ENCODE data around the gene DRAXIN.

Gene DRAXIN

GRCh38 chr1:11704691-11705475, 13.4 kb downstream of the DRAXIN start:
- Histone ChIP-seq H3K27ac (no peak overlapping the region), H3K4me3 (no peak overlapping the region)

- H3K4me3 ChIP-seq: no peak overlapping the region
- H3K27ac ChIP-seq: no peak overlapping the region
Observed at GRCh38 chr1:11705596-11705995, 14.1 kb downstream of the DRAXIN start.

DNA sequence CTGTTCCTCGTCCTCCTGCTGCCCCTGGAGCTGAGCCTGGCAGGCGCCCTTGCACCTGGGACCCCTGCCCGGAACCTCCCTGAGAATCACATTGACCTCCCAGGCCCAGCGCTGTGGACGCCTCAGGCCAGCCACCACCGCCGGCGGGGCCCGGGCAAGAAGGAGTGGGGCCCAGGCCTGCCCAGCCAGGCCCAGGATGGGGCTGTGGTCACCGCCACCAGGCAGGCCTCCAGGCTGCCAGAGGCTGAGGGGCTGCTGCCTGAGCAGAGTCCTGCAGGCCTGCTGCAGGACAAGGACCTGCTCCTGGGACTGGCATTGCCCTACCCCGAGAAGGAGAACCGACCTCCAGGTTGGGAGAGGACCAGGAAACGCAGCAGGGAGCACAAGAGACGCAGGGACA, 14.8 kb downstream of the DRAXIN start:
- no peak overlapping the region for H3K27ac ChIP-seq
- no peak overlapping the region for H3K4me3 ChIP-seq

GRCh38 chr1:11707621-11708276, 16.2 kb downstream of the DRAXIN start:
- Histone ChIP-seq H3K27ac (no peak overlapping the region), H3K4me3 (no peak overlapping the region)

- no peak overlapping the region for H3K4me3 ChIP-seq
Observed at GRCh38 chr1:11708554-11709350, 17.2 kb downstream of the DRAXIN start.

GRCh38 chr1:11711490-11711889, 20.0 kb downstream of the DRAXIN start:
- H3K4me3 ChIP-seq: no peak overlapping the region
- H3K27ac ChIP-seq: no peak overlapping the region

More at GRCh38 chr1:11708554-11709350, 17.2 kb downstream of the DRAXIN start:
- H3K27ac ChIP-seq: no peak overlapping the region

- Histone ChIP-seq H3K27ac (no peak overlapping the region), H3K4me3 (no peak overlapping the region)
Observed at GRCh38 chr1:11712285-11712684, 20.8 kb downstream of the DRAXIN start.

- Histone ChIP-seq H3K4me3 (no peak overlapping the region), H3K27ac (no peak overlapping the region)
Observed at GRCh38 chr1:11713095-11713494, 21.6 kb downstream of the DRAXIN start.

DNA sequence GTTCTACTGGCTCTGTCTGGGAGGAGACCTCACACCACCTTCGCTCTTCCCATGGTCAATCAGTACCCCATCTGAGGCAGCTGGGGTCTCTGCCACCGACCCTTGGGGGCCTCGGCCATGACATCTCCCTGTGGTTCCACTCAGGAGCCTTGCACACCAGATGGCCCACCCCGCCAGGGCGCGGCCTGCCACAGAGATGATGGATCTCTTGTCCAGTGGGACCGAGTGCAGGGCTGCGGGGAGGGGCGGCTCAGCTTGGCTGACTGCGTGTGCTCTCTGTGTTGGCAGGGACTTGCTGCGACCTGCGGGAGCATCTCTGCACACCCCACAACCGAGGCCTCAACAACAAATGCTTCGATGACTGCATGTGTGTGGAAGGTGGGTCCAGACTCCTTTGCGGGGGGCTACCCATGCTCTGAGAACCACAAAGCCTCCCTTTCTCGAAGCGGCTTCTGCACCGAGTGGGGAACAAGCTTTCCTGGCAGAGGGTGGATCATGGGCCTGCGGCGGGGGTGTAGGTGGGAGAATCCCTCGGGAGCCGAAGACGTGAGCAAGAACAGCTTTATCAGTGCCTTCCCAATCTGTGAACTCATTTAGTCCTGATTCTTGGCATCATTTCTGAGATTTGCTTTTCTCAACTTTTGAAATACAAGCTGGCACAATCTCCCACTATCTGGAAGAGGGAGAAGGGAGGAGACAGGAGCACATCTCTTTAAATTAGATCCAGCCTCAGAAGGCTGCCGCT, 23.5 kb downstream of the DRAXIN start:
- H3K4me3 ChIP-seq: no peak overlapping the region
- H3K27ac ChIP-seq: no peak overlapping the region

- Histone ChIP-seq H3K27ac (peak overlapping the region in 20 of 21 experiments; percentile 25 to 84 (median 72)), H3K4me3 (peak overlapping the region; percentile 25 to 39 (median 33))
Observed at GRCh38 chr1:11719313-11720032, 28.0 kb downstream of the DRAXIN start.

DNA sequence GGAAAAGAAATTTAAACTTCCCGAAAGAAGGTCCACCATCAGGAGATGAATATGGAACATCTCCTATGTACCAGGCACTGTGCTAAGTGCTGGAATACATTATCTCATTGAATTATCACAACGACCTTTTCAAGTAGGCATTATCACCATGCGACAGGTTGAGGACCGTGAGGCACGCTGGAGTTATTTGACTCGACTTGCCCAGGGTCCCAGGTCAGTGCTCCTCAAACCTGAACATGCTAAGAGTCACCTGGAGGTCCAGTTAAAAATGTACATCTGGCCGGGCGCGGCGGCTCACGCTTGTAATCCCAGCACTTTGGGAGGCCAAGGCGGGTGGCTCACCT, 28.5 kb downstream of the DRAXIN start:
- Histone ChIP-seq H3K27ac (peak overlapping the region in 3 of 21 experiments; percentile 78 to 84 (median 84)), H3K4me3 (peak overlapping the region in 5 of 7 experiments; percentile 25 to 38 (median 30))

DNA sequence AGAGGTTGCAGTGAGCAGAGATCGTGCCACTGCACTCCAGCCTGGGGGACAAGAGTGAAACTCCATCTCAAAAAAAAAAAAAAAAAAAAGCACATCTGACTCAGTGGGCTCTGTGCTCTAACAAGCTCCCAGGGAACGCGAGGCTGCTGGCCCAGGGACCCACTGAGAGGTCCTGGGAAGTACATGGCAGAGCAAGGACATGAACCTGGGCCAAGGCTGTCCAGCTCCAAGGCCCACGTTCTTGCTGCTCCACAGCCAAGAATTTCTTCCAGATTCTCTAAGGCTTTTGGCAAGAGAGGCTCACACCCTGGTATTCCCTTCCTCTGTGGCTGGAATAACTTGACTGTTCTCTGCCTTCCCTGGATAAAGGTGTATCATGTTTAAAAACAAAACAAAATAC, 29.0 kb downstream of the DRAXIN start:
- no peak overlapping the region for H3K4me3 ChIP-seq
- no peak overlapping the region for H3K27ac ChIP-seq

DNA sequence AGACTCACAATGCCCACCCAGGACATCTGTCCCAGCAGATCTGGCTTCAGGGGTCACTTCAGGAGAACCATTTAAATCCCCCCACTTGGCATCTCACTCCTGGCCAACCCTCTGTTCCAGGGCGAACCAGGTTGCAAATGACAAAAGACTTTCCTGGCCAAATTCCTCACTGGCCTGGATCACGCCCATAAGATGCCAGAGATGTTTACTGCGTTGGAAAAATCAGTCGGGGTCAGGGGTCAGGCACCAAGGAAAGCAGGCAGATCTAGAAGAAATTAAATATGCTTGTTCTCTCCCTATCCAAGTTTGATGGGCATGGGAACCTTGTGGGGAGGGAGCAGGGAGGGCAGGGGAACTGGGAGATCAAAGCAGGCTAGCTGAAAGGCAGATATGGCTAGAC, 29.8 kb downstream of the DRAXIN start:
- Histone ChIP-seq H3K27ac (peak overlapping the region in 1 of 21 experiments; percentile 11), H3K4me3 (no peak overlapping the region)

GRCh38 chr1:11722538-11722937, 31.0 kb downstream of the DRAXIN start:
- H3K27ac ChIP-seq: no peak overlapping the region
- H3K4me3 ChIP-seq: no peak overlapping the region

- Histone ChIP-seq H3K27ac (no peak overlapping the region), H3K4me3 (no peak overlapping the region)
Observed at GRCh38 chr1:11725616-11726015, 34.1 kb downstream of the DRAXIN start.

DNA sequence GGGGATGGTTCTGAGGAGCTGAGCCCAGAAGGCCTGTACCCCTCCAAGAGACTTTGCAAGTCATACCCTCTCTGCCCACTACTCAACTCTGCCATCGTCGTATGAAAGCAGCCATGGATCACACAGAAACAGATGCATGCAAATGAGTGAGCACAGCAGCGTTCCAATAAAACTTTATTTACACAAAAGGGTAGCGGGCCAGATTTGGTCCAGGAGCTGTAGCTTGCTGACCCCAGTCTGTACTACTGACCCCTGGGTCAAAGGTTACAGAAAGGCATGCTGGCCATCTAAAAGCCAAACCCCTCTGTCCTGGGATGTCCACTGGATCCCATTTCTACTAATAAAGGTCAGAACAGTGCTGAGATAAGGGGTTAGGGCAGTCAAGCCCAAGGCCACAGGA, 35.6 kb downstream of the DRAXIN start:
- Histone ChIP-seq H3K27ac (no peak overlapping the region), H3K4me3 (no peak overlapping the region)

DNA sequence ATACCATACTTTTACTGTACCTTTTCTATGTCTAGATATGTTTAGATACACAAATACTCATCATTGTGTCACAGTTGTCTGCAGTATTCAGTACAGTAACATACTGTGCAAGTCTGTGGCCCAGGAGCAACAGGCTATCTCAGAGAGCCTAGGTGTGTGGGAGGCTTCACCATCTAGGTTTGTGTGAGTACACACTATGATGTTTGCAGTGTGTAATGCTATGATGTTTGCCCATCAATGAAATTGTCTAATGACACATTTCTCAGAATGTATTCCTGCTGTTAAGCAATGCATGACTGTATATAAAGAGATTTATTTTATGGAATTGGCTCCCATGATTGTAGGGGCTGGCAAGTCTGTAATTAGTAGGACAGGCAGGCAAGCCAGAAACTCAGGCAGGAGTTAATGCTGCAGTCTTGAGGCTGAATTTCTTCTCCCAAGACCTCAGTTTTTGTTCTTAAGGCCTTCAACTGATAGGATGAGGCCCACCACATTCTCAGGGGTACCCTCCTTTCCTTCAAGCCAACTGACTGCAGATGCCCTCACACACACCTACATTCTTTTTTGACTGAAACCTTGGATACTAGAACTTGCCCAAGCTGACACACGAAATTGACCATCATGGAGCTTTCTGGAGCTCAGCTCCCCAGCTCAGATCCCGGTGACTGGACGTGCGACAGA, 36.8 kb downstream of the DRAXIN start:
- H3K27ac ChIP-seq: no peak overlapping the region
- no peak overlapping the region for H3K4me3 ChIP-seq

GRCh38 chr1:11729155-11729497, 37.6 kb downstream of the DRAXIN start:
- peak overlapping the region in 10 of 21 experiments; percentile 23 to 90 (median 58) for H3K27ac ChIP-seq
- H3K4me3 ChIP-seq: no peak overlapping the region

Measured in skin epidermis (tissue), 12 donors.